ENCODE data around the gene PROSER1.
A peak's percentile ranks its signal among the peaks of the same experiment; 100 is the strongest.
"Not testable (repeated sequence)": the region's sequence is repeated elsewhere in the genome, so short reads cannot be mapped to it uniquely, and the experiment has no call there.

PROSER1 gene

DNA sequence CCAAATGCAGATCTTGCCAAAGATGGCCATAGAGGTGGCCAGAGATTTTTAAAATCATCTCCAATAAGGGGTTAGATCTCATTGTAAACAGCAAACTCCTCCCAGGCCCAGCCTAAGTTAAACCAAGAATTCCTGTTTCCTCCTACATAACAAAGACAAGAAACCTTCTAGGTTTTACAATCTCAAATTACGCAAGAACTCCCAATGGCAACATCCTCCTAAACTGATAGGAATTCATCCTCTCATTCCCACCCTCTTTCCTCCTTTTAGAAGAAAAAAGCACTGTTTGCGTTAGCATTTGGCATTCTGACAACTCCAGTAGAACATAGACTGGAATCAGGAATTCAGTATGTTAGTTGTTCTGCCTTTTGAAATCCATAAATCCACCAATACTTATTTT is 14.6 kb downstream of the PROSER1 start:
- no peak for DNase-seq

DNA sequence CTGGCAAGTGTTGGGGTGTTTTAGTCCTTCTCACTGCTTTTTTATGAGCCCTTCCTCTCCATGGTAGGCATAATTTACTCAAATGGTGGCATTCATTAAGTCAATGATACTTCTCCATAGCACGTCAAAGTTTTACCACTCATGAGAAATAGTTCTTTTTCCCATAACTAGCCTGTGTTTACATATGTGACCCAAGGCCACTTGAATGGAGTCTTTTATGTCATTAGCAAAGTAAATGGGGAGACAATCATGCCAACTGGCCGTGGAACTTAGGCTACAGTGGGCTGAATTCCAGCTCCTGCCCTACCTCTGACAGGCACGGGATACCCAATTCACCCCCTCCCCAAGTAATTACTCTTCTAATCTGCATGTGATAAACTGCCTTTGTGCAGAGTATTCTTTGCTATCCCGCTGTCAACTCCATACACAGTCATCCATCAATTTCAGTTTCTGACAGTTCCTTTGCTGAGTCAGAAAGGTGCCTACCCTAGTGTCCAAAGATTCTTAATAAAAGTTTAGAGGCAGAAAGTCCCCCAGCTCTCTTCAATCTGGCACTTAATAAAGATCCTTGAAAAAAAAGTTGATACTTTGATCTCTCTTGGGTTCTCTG is 16.9 kb downstream of the PROSER1 start:
- no peak for DNase-seq

DNA sequence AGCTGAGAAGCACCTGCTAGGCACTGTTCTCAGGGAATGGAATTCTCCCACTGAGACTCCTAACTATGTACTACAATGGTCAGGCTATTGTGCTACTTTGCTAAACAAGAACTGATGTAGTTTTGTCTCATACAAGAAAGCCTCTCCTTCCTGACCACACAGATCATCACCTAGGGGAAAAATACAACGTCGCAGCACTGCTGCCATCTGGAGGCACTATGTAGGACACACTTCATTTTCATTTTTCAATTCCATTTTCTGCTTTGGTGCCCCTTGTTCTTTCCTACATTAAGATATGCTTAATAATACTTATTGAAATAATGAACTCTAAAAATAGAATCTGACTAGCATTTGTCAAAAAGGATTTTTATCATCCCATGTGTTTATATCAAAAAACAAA is 21.1 kb downstream of the PROSER1 start:
- DNase-seq, result peak in 1 of 2 experiments; percentile 54

DNA sequence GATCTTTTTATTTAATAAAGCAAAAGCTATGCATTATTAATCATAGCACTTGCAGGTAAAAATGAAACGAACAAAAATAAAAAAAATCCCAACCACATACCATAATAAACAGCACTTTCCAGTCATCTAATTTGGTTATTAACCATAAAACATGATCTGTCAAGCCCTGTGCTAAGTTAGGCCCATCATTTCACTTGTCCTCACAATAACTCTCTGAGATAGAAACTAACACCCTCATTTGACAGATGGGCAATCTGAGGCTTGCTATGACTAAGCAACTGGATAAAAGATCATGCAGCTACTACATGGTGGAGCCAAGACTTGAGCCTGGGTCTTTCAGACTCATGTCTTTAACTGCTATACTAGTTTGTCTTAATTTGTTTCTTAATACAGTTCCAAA is 21.8 kb downstream of the PROSER1 start:
- peak in 1 of 2 experiments; percentile 43 for DNase-seq

DNA sequence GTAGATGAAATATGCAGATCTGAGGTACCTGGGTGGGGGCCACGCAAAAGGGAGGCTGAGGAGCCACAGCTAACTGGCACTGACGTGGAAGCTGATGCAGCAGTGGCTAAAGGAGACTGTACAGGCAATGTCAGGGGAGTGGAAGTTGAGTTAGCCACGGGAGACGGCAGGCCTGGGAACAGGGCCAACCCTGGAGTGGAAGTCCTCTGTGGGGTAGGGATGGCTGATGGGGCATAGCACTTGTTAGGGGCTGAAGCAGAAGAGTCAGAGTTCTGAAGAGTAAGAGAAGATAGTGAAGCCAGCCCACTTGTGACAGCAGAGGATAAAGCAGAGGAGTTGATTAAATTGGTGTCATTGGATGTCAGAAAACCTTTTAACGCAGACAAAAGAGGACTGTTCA is 24.4 kb downstream of the PROSER1 start:
- DNase-seq, result no peak

DNA sequence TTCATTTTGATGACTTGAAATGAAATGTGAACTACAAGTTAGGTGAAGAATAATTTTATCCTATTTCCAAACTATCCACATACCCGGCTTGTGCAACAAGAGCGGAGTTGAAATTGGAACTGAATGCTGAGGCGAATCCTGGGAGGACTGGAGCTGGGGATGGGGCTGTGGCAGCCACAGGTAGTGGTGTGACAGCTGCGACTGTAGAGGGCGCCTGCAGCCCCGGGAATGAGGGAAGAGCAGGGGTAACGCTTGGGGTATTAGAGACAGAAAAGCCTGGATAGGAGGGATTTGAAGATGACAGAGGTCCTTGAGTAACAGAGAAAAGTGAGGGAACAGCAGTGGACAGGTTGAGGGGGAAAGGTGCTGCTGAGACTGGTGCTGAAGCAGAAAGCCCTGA is 25.3 kb downstream of the PROSER1 start:
- DNase-seq, result no peak

DNA sequence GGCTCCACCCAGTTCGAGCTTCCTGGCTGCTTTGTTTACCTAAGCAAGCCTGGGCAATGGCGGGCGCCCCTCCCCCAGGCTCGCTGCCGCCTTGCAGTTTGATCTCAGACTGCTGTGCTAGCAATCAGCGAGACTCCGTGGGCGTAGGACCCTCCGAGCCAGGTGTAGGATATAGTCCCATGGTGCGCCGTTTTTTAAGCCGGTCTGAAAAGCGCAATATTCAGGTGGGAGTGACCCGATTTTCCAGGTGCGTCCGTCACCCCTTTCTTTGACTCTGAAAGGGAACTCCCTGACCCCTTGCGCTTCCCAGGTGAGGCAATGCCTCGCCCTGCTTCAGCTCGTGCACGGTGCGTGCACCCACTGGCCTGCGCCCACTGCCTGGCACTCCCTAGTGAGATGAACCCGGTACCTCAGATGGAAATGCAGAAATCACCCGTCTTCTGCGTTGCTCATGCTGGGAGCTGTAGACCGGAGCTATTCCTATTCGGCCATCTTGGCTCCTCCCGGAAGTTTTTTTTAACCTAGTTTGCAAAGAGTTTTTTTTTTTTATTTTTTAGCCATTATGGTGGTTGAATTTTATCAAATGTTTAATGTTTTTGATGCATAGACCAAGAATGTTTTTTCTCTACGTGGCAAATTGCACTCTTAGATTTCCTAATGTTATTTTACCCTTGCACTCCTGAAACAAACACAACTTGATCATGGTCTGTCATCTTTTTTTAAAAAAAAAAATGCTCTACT is 31.3 kb downstream of the PROSER1 start:
- DNase-seq, result not testable (repeated sequence)

DNA sequence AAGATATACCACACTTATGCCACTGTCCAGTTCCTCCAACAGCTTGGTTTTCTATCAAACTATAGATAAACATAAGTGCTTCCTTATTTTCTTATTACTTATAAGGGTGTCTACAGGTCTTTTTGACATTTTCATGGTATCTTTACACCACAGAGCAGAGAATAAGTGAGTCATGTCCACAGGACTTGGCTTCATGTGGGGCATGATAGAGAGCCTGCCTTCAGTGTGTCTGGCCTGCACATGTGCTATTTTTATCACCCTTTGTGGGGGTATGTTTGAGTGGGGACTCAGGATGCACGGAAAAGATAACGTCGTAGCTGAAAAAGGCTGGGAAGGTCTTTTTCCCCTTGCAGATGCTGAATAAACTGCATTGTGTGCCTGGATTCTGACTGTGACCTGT is 39.1 kb downstream of the PROSER1 start:
- no peak for DNase-seq

DNA sequence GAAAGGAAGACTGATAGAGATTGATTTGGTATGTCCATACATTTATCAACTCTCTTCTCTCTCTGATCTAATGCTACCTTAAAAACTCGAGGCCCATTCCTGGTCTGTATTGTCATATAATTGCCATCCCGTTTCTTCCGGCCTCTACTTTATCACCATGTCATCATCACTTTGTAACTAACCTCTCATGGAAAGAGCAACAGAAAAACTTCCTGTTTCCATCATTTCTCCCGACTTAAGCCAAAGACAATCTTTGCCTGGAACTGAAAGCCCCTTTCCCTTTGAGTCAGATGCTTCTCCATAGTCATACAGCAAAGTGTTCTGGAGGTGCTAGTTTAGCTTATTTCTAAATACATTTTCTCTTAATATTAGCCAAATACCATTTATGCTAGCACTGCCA is 44.5 kb downstream of the PROSER1 start:
- DNase-seq, result no peak

DNA sequence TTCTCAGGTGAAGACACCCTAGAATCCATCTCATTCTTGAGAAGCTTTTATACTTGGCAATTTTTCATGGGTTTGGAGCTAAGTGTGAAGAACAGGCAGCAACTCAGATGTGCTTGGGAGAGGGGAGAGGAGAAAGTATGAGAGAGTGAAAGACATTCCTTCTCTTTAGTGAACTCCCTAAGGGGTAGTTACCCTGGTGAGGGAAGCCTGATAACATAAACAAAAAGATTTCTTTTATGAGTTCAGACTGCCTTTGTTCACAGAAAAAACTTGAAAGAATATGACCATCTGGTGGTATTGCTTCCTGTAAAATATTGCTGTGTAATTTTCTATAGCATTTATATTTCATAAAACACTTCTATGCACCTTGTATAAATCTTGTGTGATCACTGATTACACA is 47.2 kb downstream of the PROSER1 start, which contains the start of gene STOML3:
TSS of gene STOML3 (minus strand) at position 139 of the 400 bp plus-strand sequence. CDS start at position 29, 110 bp downstream.
- DNase-seq, result no peak

DNA sequence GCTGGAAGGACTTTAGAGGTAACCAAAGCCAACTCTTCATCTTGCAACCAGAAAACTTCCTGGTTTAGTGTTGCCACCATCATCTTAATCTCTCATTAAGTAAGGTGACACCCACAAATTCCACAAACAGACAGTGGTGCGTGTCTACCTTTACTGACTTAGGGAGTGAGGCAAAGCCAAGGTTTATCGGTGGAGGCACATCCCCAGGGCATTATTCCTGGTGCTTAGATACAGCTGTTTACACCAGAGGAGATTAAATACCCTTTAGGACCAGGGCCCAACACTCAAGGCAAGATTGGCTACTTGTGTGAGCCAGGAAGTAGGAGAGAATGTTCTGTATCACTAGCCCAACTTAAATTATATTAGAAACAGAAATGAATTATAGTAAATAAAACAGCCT is 56.8 kb downstream of the PROSER1 start:
- no peak for DNase-seq

DNA sequence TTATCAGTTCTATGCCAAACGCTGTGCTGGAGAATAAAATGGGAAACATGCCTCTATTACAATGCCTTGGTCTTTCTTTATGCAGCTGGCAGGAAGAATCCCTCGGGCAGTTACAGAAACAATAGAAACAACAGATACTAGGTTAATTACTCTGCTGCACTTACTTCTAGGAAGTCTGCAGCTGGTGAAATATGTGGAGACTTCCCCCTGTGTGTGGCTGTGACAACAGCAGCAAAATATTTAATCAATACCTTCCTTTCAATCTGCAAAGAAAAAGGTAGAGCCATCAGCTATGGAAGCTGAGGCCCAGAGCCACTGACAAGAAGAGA is 57.2 kb downstream of the PROSER1 start:
- DNase-seq, result no peak

DNA sequence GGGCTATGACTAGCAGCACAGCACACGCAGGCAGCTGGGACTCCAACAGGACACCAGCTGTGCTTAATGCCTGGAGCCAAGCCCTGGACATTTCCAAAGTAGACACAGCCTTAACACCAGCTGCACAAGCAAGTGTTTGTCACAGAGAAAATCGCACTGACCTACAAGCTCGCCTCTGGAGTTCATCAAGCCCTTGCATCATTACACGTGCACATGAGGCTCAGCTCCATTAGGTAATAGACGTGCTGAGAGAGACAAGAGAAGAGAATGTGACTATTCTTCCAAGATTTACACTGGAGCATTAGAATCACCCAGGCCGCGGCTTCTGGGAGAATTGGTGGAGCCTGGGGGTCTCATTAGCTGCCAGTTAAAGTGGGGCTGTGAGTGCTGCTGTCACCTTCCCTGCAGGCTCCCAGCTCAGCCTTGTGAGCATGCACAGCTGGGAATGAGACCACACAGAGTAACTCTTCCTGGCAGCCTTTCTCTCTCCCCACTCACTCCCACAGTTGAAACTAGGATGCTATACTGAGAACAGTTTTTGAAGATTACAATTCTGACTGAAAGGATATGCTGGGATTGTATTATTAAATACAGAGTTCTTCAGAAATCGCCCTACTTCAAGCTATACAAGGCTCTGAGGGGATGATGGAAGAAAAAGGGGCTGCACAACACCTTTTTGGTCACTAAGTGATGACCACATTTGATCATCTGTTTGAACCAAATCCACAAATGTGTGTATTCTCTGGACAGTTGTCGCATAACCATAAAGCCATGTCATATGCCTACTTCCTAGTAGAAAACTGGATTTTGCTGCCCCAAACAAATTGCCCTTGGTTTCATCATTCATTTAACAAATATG is 57.8 kb downstream of the PROSER1 start:
- DNase-seq, result peak in 1 of 2 experiments; percentile 1

DNA sequence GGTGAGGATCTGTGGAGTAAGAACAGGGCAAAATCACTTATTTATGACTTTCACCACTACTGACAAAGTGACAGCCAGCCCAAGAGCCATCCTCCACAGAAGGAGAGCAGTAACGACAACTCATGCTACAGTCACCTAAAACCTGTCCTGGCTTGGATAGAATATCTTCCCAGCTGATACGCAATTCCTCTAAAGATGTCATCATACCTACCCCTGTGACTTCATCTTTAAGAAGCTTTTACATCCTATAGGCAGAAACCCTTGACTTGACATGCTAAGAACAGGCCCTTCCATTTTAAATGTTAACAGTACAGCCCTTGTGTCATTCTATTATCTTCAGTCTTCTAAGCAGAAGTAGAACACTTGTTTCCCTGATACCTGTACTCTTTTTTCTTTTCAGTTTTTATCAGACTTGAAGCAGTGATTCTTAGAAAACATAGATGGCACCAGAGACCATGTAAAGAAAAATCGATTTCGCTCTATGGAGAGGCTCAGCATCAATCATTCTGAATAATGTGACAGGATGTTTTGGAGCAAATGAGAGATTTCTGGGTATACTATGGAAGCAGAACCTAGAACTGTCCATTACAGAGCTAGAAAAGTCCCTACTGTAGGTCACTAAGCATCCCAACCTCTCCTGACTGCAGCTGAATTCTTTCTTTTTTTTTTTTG is 67.4 kb downstream of the PROSER1 start:
- DNase-seq, result no peak

DNA sequence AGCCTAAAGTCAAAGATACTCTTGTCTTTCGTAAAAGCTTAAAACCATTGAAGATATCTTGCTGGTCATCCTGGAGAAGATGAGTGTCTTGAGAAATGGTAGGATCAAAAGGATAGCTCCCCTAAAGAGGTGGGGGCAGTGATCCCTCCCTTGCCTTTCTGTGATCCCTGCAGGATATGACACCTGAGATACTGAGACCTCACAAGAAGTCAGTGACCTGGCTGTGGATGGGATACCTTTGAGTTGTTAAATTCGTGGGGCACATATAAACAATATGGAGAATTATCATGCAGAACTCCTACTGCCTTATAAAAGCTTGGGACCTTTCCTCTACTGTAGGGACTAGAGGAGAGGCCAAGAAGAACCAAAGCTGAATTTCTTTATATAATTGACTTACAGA is 68.7 kb downstream of the PROSER1 start:
- DNase-seq, result no peak

DNA sequence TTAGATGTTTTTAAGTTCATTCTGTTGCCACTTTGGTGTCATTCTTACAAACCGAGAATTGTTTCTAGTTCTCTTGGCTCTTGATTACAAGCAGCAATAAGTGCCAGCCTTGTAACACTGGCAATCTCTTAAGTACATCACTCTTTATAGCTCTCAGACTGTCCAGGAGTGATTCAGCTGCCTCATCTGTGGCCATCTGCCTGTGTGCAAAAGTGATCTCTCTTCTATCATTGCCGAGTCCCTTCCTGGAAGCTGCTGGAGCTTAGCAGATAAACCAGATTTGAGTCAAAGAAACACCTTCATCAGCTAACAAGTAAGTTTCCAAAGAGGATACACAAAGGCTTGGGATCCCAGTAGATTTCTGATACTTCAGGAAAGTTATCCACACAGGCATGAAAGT is 70.4 kb downstream of the PROSER1 start:
- DNase-seq, result no peak

DNA sequence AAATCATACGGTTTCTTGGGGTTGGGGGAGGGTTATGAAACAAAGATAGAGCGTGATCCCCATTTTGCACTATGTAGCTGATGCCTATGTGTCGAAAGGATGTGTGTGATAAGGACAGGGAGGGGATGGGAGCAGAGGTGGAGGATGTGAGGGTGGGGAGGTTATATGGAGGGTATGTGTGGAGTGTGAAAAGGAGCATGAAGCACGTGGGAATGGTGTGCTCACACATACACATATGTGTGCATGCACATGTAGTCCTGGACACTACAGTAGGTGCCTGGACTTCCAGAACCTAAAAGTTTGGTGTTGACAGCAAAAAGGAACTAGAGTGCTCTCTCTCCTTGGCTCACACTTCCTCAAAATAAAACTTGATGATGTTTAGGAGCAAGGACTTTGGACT is 72.6 kb downstream of the PROSER1 start:
- no peak for DNase-seq

DNA sequence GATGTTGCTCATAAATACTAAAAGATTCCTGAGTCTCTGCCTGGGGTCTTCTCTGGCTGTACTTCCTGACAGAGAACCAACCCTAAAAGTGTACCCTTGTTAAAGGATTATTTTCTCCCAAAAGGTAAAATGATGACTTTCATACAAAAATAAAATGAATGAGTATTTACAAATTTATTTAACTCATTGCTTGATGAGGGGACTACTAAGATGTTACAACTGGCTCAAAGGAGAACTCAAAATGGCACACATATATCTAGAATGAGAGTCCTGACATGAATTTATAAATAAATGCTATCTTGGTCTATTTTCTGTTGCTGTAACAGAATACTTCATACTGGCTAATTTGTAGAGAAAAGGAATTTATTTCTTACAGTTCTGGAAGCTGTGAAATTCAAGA is 77.7 kb downstream of the PROSER1 start:
- DNase-seq, result no peak
